Common myeloid progenitor, CD34-positive (primary cell): ENCODE measurements around the gene FLYWCH2.
"Not testable (repeated sequence)": the region's sequence is repeated elsewhere in the genome, so short reads cannot be mapped to it uniquely, and the experiment has no call there.

Source experiments
- CTCF ChIA-PET: fragments of 350-600 bp; sonication (Branson Sonifier 250); formaldehyde crosslinking; loops from one replicate; lab custom pipeline; 2021; ENCODE audit warnings: antibody characterized with exemption; lab: Charles Lee
- POLR2A ChIA-PET: fragments of 350-600 bp; sonication (Branson Sonifier 250); formaldehyde crosslinking; loops from one replicate; lab custom pipeline; 2021; ENCODE audit warnings: antibody characterized with exemption; lab: Charles Lee
- DNase-seq, 3 donors: peaks; one replicate each; pipeline versions ENCODE4 v3.0.0 to v3.0.0-alpha.2; 2013
- H3K27ac ChIP-seq, 2 experiments: 1 replicate in 1 of 2; 2 replicates in 1 of 2; pipeline ENCODE4 v1.7.0; 2013; ENCODE audit warnings: inconsistent platforms in 2 of 2, low read length in 2 of 2, mild to moderate bottlenecking in 2 of 2, low read depth in 1 of 2, moderate library complexity in 1 of 2; ENCODE audit not compliant: severe bottlenecking in 2 of 2, insufficient read depth in 1 of 2, poor library complexity in 1 of 2
- H3K27me3 ChIP-seq, 5 experiments: replicated peaks in 2 of 5; 1 replicate in 3 of 5; 2 replicates in 2 of 5; pipeline versions ENCODE4 v1.6.1 to v1.7.0; 2013; ENCODE audit warnings: low read length in 4 of 5, mild to moderate bottlenecking in 2 of 5, moderate library complexity in 2 of 5, inconsistent platforms in 1 of 5; ENCODE audit not compliant: insufficient read depth in 5 of 5, control insufficient read depth in 4 of 5
- H3K36me3 ChIP-seq, 4 experiments: 1 replicate in 2 of 4; 2 replicates in 2 of 4; pipeline versions ENCODE4 v1.6.1 to v1.7.0; 2013; ENCODE audit warnings: low read length in 3 of 4, control low read depth in 1 of 4, mild to moderate bottlenecking in 1 of 4; ENCODE audit not compliant: control insufficient read depth in 4 of 4, insufficient read depth in 4 of 4
- H3K4me1 ChIP-seq, 4 experiments: 1 replicate in 3 of 4; 2 replicates in 1 of 4; pipeline versions ENCODE4 v1.6.1 to v1.7.1; 2013; ENCODE audit warnings: low read length in 3 of 4, mild to moderate bottlenecking in 3 of 4, control low read depth in 1 of 4, inconsistent platforms in 1 of 4, moderate library complexity in 1 of 4; ENCODE audit not compliant: control insufficient read depth in 4 of 4, insufficient read depth in 4 of 4; ENCODE audit errors: control extremely low read depth in 1 of 4
- H3K4me3 ChIP-seq, 7 experiments: 1 replicate in 4 of 7; 2 replicates in 3 of 7; pipeline versions ENCODE4 v1.5.1 to v1.7.0; 2013; ENCODE audit warnings: mild to moderate bottlenecking in 7 of 7, low read length in 6 of 7, moderate library complexity in 6 of 7, inconsistent platforms in 2 of 7, low read depth in 2 of 7, control low read depth in 1 of 7; ENCODE audit not compliant: insufficient read depth in 4 of 7, control insufficient read depth in 1 of 7; ENCODE audit errors: extremely low read depth in 1 of 7
- H3K9me3 ChIP-seq, 5 experiments: 1 replicate in 4 of 5; 2 replicates in 1 of 5; pipeline versions ENCODE4 v1.6.1 to v1.7.1; 2013; ENCODE audit warnings: low read length in 4 of 5, mild to moderate bottlenecking in 2 of 5, inconsistent platforms in 1 of 5, low read depth in 1 of 5, moderate library complexity in 1 of 5; ENCODE audit not compliant: control insufficient read depth in 4 of 5, insufficient read depth in 2 of 5; ENCODE audit errors: control extremely low read depth in 1 of 5
- WGBS: methylation state at CpG from one replicate; pipeline ENCODE4 v1.1.5; 2013; ENCODE audit not compliant: insufficient coverage; 5-methylcytosine and 5-hydroxymethylcytosine counted together

FLYWCH2 gene

GRCh38 chr16:2924901-2925755, 42.1 kb downstream of the FLYWCH2 start:
- Histone ChIP-seq H3K27ac (no peak overlapping the region), H3K4me3 (no peak overlapping the region), H3K27me3 (no peaks in the 10 kb centered on the region), H3K36me3 (peaks cover 0 to 15% (median 14%) of the 10 kb centered on the region in 4 experiments), H3K9me3 (no peaks in the 10 kb centered on the region), H3K4me1 (peaks cover 0 to 7% (median 5%) of the 10 kb centered on the region in 4 experiments)
- peak in 2 of 3 donors; percentile 16 to 28 for DNase-seq
- POLR2A ChIA-PET: no interaction called here
- 84% methylated on average over 32 of the region's 42 CpGs for WGBS
- CTCF ChIA-PET: interaction anchor here (0.5 to 3.3 kb wide), 6 partner anchors 12 to 85 kb away, joined by 3 to 10 read pairs (median 4); no protein-coding TSS in a partner anchor

- no peak for DNase-seq
- H3K36me3 ChIP-seq: peaks cover 0 to 24% (median 18%) of the 10 kb centered on the region in 4 experiments
- POLR2A ChIA-PET: no interaction called here
These were observed 43.1 kb downstream of the FLYWCH2 start for GRCh38 chr16:2925951-2926649.

GRCh38 chr16:2926650-2926999, 43.6 kb downstream of the FLYWCH2 start:
- no peaks in the 10 kb centered on the region for H3K9me3 ChIP-seq
- ChIA-PET CTCF (interaction anchor here (0.6 to 1.8 kb wide), 21 partner anchors 8 to 620 kb away, joined by 3 to 11 read pairs (median 4); no protein-coding TSS in a partner anchor), POLR2A (no interaction called here)
- no peak overlapping the region for H3K27ac ChIP-seq
- peak overlapping the region in 1 of 7 experiments; percentile 61 for H3K4me3 ChIP-seq
- H3K36me3 ChIP-seq: peaks cover 0 to 27% (median 20%) of the 10 kb centered on the region in 4 experiments
- 50% methylated on average over 1 of the region's 5 CpGs for WGBS
- no peak for DNase-seq
- peaks cover 0 to 7% (median 5%) of the 10 kb centered on the region in 4 experiments for H3K4me1 ChIP-seq
- no peaks in the 10 kb centered on the region for H3K27me3 ChIP-seq

More at GRCh38 chr16:2925951-2926649, 43.1 kb downstream of the FLYWCH2 start:
- no peaks in the 10 kb centered on the region for H3K9me3 ChIP-seq
- H3K4me3 ChIP-seq: no peak overlapping the region
- H3K27ac ChIP-seq: no peak overlapping the region
- 89% methylated on average over 5 of the region's 9 CpGs for WGBS
- CTCF ChIA-PET: interaction anchor here (0.6 to 3.3 kb wide), 16 partner anchors 11 to 142 kb away, joined by 3 to 11 read pairs (median 5); no protein-coding TSS in a partner anchor
- no peaks in the 10 kb centered on the region for H3K27me3 ChIP-seq
- H3K4me1 ChIP-seq: peaks cover 0 to 7% (median 5%) of the 10 kb centered on the region in 4 experiments

- peak overlapping the region in 1 of 7 experiments; percentile 61 for H3K4me3 ChIP-seq
- POLR2A ChIA-PET: no interaction called here
- DNase-seq: peak; percentile 90 to 92 (median 91)
- no peaks in the 10 kb centered on the region for H3K27me3 ChIP-seq
- peaks cover 0 to 27% (median 19%) of the 10 kb centered on the region in 4 experiments for H3K36me3 ChIP-seq
- CTCF ChIA-PET: interaction anchor here (0.5 to 1.8 kb wide), 24 partner anchors 8 to 619 kb away, joined by 3 to 11 read pairs (median 4); no protein-coding TSS in a partner anchor
- WGBS: 15% methylated on average over 12 of the region's 19 CpGs
- H3K4me1 ChIP-seq: peaks cover 0 to 7% (median 5%) of the 10 kb centered on the region in 4 experiments
- H3K9me3 ChIP-seq: no peaks in the 10 kb centered on the region
- H3K27ac ChIP-seq: no peak overlapping the region
These were observed 44.1 kb downstream of the FLYWCH2 start for GRCh38 chr16:2927010-2927646.

GRCh38 chr16:2928151-2928550, 45.1 kb downstream of the FLYWCH2 start:
- 80% methylated on average over 3 of the region's 4 CpGs for WGBS
- H3K27ac ChIP-seq, DNase-seq, CTCF ChIA-PET, H3K27me3 ChIP-seq, POLR2A ChIA-PET, H3K4me3 ChIP-seq, H3K4me1 ChIP-seq, H3K9me3 ChIP-seq: not testable (repeated sequence)
- peaks cover 0 to 26% (median 15%) of the 10 kb centered on the region in 4 experiments for H3K36me3 ChIP-seq

GRCh38 chr16:2928796-2929195, 45.8 kb downstream of the FLYWCH2 start:
- Histone ChIP-seq H3K27me3 (no peaks in the 10 kb centered on the region), H3K4me1 (peaks cover 0 to 7% (median 5%) of the 10 kb centered on the region in 4 experiments), H3K9me3 (no peaks in the 10 kb centered on the region), H3K4me3 (no peak overlapping the region), H3K27ac (no peak overlapping the region), H3K36me3 (peaks cover 0 to 32% (median 18%) of the 10 kb centered on the region in 4 experiments)
- CTCF ChIA-PET: interaction anchor here (2.2 kb wide), 1 partner anchor 11 kb away, joined by 11 read pairs; no protein-coding TSS in a partner anchor
- POLR2A ChIA-PET: no interaction called here
- DNase-seq: no peak
- 95% methylated on average over 11 of the region's 11 CpGs for WGBS
